Measurements from ENCODE around the gene MRPS26. TPM values are rescaled to one million over a fixed set of nuclear protein-coding genes. Genes with fewer than 3 reads are reported as not detected.
"Not testable (repeated sequence)": the region's sequence is repeated elsewhere in the genome, so short reads cannot be mapped to it uniquely, and the experiment has no call there.

The MRPS26 gene
- total RNA-seq, 2 donors from 2014 or later = 28.0 to 29.0 TPM

- Histone ChIP-seq H3K36me3 (replicated peaks in 1 of 2; ENCODE audit: insufficient read depth in 1 of 2, low read depth in 2 of 2) (no peaks in the 10 kb centered on the region), H3K4me3 (no peak overlapping the region), H3K4me1 (peaks cover 12% of the 10 kb centered on the region), H3K27me3 (peaks cover 0 to 15% of the 10 kb centered on the region in 2 donors), H3K9me3 (no peaks in the 10 kb centered on the region), H3K27ac (no peak overlapping the region)
- intact Hi-C loops (cut with DNase I) = no loop called here
- 76 to 83% methylated on average over 19 to 22 of the region's 22 CpGs for WGBS, 2 donors
- DNase-seq (no peak), ATAC-seq (no peak)
- TF ChIP-seq CTCF (IDR thresholded peaks at IDR 0.05) (no peak), POLR2A (IDR thresholded peaks at IDR 0.05) (no peak)
Measured at GRCh38 chr20:3072530-3073250, 26.8 kb downstream of the MRPS26 start.

GRCh38 chr20:3073251-3073643 lies 27.4 kb downstream of the MRPS26 start:
- H3K9me3 ChIP-seq; intact Hi-C loops (cut with DNase I); H3K27ac ChIP-seq; H3K36me3 ChIP-seq (replicated peaks in 1 of 2; ENCODE audit: insufficient read depth in 1 of 2, low read depth in 2 of 2); H3K4me3 ChIP-seq; DNase-seq; ATAC-seq: not testable (repeated sequence)
- H3K27me3 ChIP-seq = peaks cover 0 to 15% of the 10 kb centered on the region in 2 donors
- H3K4me1 ChIP-seq = peaks cover 12% of the 10 kb centered on the region
- WGBS, 2 donors = 85 to 87% methylated on average over 8 of the region's 8 CpGs

GRCh38 chr20:3074812-3075211 lies 29.0 kb downstream of the MRPS26 start:
- DNase-seq (no peak), ATAC-seq (no peak)
- Histone ChIP-seq H3K9me3 (no peaks in the 10 kb centered on the region), H3K27me3 (peaks cover 0 to 15% of the 10 kb centered on the region in 2 donors), H3K27ac (no peak overlapping the region), H3K4me3 (no peak overlapping the region), H3K4me1 (peaks cover 12% of the 10 kb centered on the region), H3K36me3 (replicated peaks in 1 of 2; ENCODE audit: insufficient read depth in 1 of 2, low read depth in 2 of 2) (no peaks in the 10 kb centered on the region)
- TF ChIP-seq CTCF (IDR thresholded peaks at IDR 0.05) (no peak), POLR2A (IDR thresholded peaks at IDR 0.05) (no peak)
- intact Hi-C loops (cut with DNase I) = no loop called here
- 53 to 69% methylated on average over 6 of the region's 6 CpGs for WGBS, 2 donors

GRCh38 chr20:3075315-3075714 lies 29.5 kb downstream of the MRPS26 start:
- H3K4me3 ChIP-seq; H3K9me3 ChIP-seq; DNase-seq; H3K27ac ChIP-seq; ATAC-seq; H3K36me3 ChIP-seq (replicated peaks in 1 of 2; ENCODE audit: insufficient read depth in 1 of 2, low read depth in 2 of 2); intact Hi-C loops (cut with DNase I): not testable (repeated sequence)
- 70 to 75% methylated on average over 6 of the region's 6 CpGs for WGBS, 2 donors
- Histone ChIP-seq H3K4me1 (peaks cover 12% of the 10 kb centered on the region), H3K27me3 (peaks cover 0 to 15% of the 10 kb centered on the region in 2 donors)

- Histone ChIP-seq H3K27me3 (peaks cover 0 to under 1% of the 10 kb centered on the region in 2 donors), H3K27ac (no peak overlapping the region), H3K9me3 (no peaks in the 10 kb centered on the region), H3K4me1 (peaks cover 5% of the 10 kb centered on the region), H3K4me3 (no peak overlapping the region), H3K36me3 (replicated peaks in 1 of 2; ENCODE audit: insufficient read depth in 1 of 2, low read depth in 2 of 2) (no peaks in the 10 kb centered on the region)
- ATAC-seq (no peak), DNase-seq (no peak)
- intact Hi-C loops (cut with DNase I) = no loop called here
- TF ChIP-seq POLR2A (IDR thresholded peaks at IDR 0.05) (no peak), CTCF (IDR thresholded peaks at IDR 0.05) (no peak)
- WGBS, 2 donors = 72 to 81% methylated on average over 4 of the region's 4 CpGs
Measured at GRCh38 chr20:3077618-3078134, 31.8 kb downstream of the MRPS26 start.
